KBM-7 (cell line): ENCODE data around the gene PPP4R3A.
"Not testable (repeated sequence)": the region's sequence is repeated elsewhere in the genome, so short reads cannot be mapped to it uniquely, and the experiment has no call there.

Experiments
- DNase-seq: peaks from one replicate; pipeline ENCODE4 v3.0.0-alpha.2; 2015
- in situ Hi-C: fragments of 300-500 bp; cut with MboI; formaldehyde crosslinking; loops from 2 replicates; pipeline ENCODE4 v1.14.3; 2020; ENCODE audit warnings: low sequenced_read_pairs, low pct_unique_long_range_greater_than_20kb, mixed read lengths

PPP4R3A gene

GRCh38 chr14:91456283-91456682, 53.8 kb downstream of the PPP4R3A start:
- DNase-seq, result no peak
- in situ Hi-C loops, result no loop called here

- in situ Hi-C loops, result no loop called here
- no peak for DNase-seq
These were observed 55.5 kb downstream of the PPP4R3A start for GRCh38 chr14:91454580-91454979.

GRCh38 chr14:91454155-91454554, 56.0 kb downstream of the PPP4R3A start:
- in situ Hi-C loops, result no loop called here
- DNase-seq, result no peak

- in situ Hi-C loops, result no loop called here
- no peak for DNase-seq
These were observed 56.4 kb downstream of the PPP4R3A start for GRCh38 chr14:91453744-91454143.

- no peak for DNase-seq
- in situ Hi-C loops, result no loop called here
These were observed 65.6 kb downstream of the PPP4R3A start for GRCh38 chr14:91444335-91445020.

- DNase-seq, result no peak
These were observed 70.8 kb downstream of the PPP4R3A start for GRCh38 chr14:91439345-91439744.

GRCh38 chr14:91438845-91439244, 71.3 kb downstream of the PPP4R3A start:
- in situ Hi-C loops, result no loop called here
- no peak for DNase-seq

More at GRCh38 chr14:91439345-91439744, 70.8 kb downstream of the PPP4R3A start:
- in situ Hi-C loops, result no loop called here

GRCh38 chr14:91436266-91436665, 73.8 kb downstream of the PPP4R3A start:
- in situ Hi-C loops, result not testable (repeated sequence)

GRCh38 chr14:91429385-91429784, 80.7 kb downstream of the PPP4R3A start:
- in situ Hi-C loops, result no loop called here
- no peak for DNase-seq

More at GRCh38 chr14:91436266-91436665, 73.8 kb downstream of the PPP4R3A start:
- not testable (repeated sequence) for DNase-seq

GRCh38 chr14:91428931-91429330, 81.2 kb downstream of the PPP4R3A start:
- DNase-seq, in situ Hi-C loops: not testable (repeated sequence)

GRCh38 chr14:91425531-91425944, 84.6 kb downstream of the PPP4R3A start:
- DNase-seq, in situ Hi-C loops: not testable (repeated sequence)

- no peak for DNase-seq
- in situ Hi-C loops, result no loop called here
These were observed 85.1 kb downstream of the PPP4R3A start for GRCh38 chr14:91424813-91425530.

- in situ Hi-C loops, result no loop called here
- no peak for DNase-seq
These were observed 89.4 kb downstream of the PPP4R3A start for GRCh38 chr14:91420686-91421085.

GRCh38 chr14:91419451-91419850, 90.7 kb downstream of the PPP4R3A start:
- no peak for DNase-seq
- in situ Hi-C loops, result no loop called here

GRCh38 chr14:91419044-91419397, 91.1 kb downstream of the PPP4R3A start:
- in situ Hi-C loops, result no loop called here

GRCh38 chr14:91418387-91419043, 91.6 kb downstream of the PPP4R3A start:
- in situ Hi-C loops, result no loop called here
- DNase-seq, result peak; percentile 90

More at GRCh38 chr14:91419044-91419397, 91.1 kb downstream of the PPP4R3A start:
- no peak for DNase-seq

GRCh38 chr14:91417983-91418386, 92.1 kb downstream of the PPP4R3A start:
- DNase-seq, result no peak
- in situ Hi-C loops, result no loop called here

GRCh38 chr14:91417120-91417982, 92.8 kb downstream of the PPP4R3A start, which contains the start of gene CCDC88C:
CCDC88C (minus strand) TSS chr14:91417820; CDS start chr14:91417690, 130 bp downstream.
- DNase-seq, result peak; percentile 56
- in situ Hi-C loops, result no loop called here

- peak; percentile 33 for DNase-seq
- in situ Hi-C loops, result no loop called here
These were observed 93.4 kb downstream of the PPP4R3A start for GRCh38 chr14:91416744-91417119.
